Stimulated activated CD4-positive, alpha-beta T cell treated with anti-CD3 and anti-CD28 coated beads, Interleukin-2, amount 100 ng/mL, for 48 hours (primary cell): Measurements from ENCODE around the gene TESPA1.
"Not testable (repeated sequence)": the region's sequence is repeated elsewhere in the genome, so short reads cannot be mapped to it uniquely, and the experiment has no call there.

ENCODE experiments used
- DNase-seq, 2 donors: peaks; one replicate each; pipeline ENCODE4 v3.0.0-alpha.2; 2020

Gene TESPA1

GRCh38 chr12:54984658-54985376 lies at the start of gene TESPA1:
Gene TESPA1, minus strand, starts transcription at chr12:54984762. Its CDS starts 10,200 bp downstream, at chr12:54974562.
- DNase-seq, result peak; percentile 70 to 75

GRCh38 chr12:55034218-55034617 lies 49.7 kb upstream of the TESPA1 start:
- DNase-seq, result no peak

GRCh38 chr12:55025508-55025907 lies 40.9 kb upstream of the TESPA1 start:
- DNase-seq, result no peak

GRCh38 chr12:55024575-55024974 lies 40.0 kb upstream of the TESPA1 start:
- no peak for DNase-seq

- peak in 1 of 2 donors; percentile 2 for DNase-seq
Observed at GRCh38 chr12:55019784-55020183, 35.2 kb upstream of the TESPA1 start, which contains the start of gene NEUROD4. Gene NEUROD4, plus strand, starts transcription at chr12:55019974. Its CDS starts 6,466 bp downstream, at chr12:55026440.

- no peak for DNase-seq
Observed at GRCh38 chr12:55017416-55017925, 32.9 kb upstream of the TESPA1 start.

GRCh38 chr12:55008944-55009585 lies 24.5 kb upstream of the TESPA1 start:
- no peak for DNase-seq

GRCh38 chr12:55002355-55002754 lies 17.8 kb upstream of the TESPA1 start:
- DNase-seq, result no peak

GRCh38 chr12:55001198-55001868 lies 16.8 kb upstream of the TESPA1 start:
- DNase-seq, result no peak

GRCh38 chr12:54998958-54999510 lies 14.5 kb upstream of the TESPA1 start:
- DNase-seq, result no peak

- no peak for DNase-seq
Observed at GRCh38 chr12:54997929-54998522, 13.5 kb upstream of the TESPA1 start.

GRCh38 chr12:54996205-54996604 lies 11.6 kb upstream of the TESPA1 start:
- DNase-seq, result no peak

- peak in 1 of 2 donors; percentile 47 for DNase-seq
Observed at GRCh38 chr12:54993181-54993835, 8.7 kb upstream of the TESPA1 start.

GRCh38 chr12:54991991-54992375 lies 7.4 kb upstream of the TESPA1 start:
- DNase-seq, result no peak

GRCh38 chr12:54991161-54991990 lies 6.8 kb upstream of the TESPA1 start:
- no peak for DNase-seq

- no peak for DNase-seq
Observed at GRCh38 chr12:54989829-54990228, 5.3 kb upstream of the TESPA1 start.

GRCh38 chr12:54988402-54989054 lies 4.0 kb upstream of the TESPA1 start:
- DNase-seq, result no peak

- no peak for DNase-seq
Observed at GRCh38 chr12:54987611-54988231, 3.2 kb upstream of the TESPA1 start.

- not testable (repeated sequence) for DNase-seq
Observed at GRCh38 chr12:54986773-54987172, 2.2 kb upstream of the TESPA1 start.

GRCh38 chr12:54983536-54984101 lies 943 bp downstream of the TESPA1 start:
- DNase-seq, result no peak
